Testis (tissue), 3 donors: ENCODE measurements around the gene ARPC5. TPM values are rescaled to one million over a fixed set of nuclear protein-coding genes. Genes with fewer than 3 reads are reported as not detected.

Source experiments
- DNase-seq: peaks from one replicate; pipeline ENCODE4 v3.0.0-alpha.2; 2019
- H3K27ac ChIP-seq, 2 donors: fragments of 200-600 bp; sonication (generic); one replicate each; pipeline ENCODE4 v1.5.1; 2019
- H3K27me3 ChIP-seq: fragments of 200-600 bp; sonication (generic); one replicate; pipeline ENCODE4 v1.5.1; 2019
- H3K36me3 ChIP-seq: fragments of 200-600 bp; sonication (generic); one replicate; pipeline ENCODE4 v1.5.1; 2017; ENCODE audit warnings: low read depth; ENCODE audit errors: missing control alignments
- H3K4me1 ChIP-seq: fragments of 200-600 bp; sonication (generic); one replicate; pipeline ENCODE4 v1.5.1; 2019
- H3K4me3 ChIP-seq, 2 donors: fragments of 200-600 bp; sonication (generic); one replicate each; pipeline ENCODE4 v1.5.1; 2017 to 2019
- H3K9me3 ChIP-seq: fragments of 200-600 bp; sonication (generic); one replicate; pipeline ENCODE4 v1.5.1; 2017
- CTCF ChIP-seq, 3 experiments: fragments of 450-650 bp in 2 of 3; fragments of 200-600 bp in 1 of 3; sonication (generic) in 1 of 3; IDR thresholded peaks; one replicate each; pipeline ENCODE4 v1.5.1; 2016 to 2019; ENCODE audit warnings: antibody characterized with exemption in 3 of 3, mild to moderate bottlenecking in 2 of 3, moderate library complexity in 1 of 3
- POLR2A ChIP-seq: fragments of 450-650 bp; IDR thresholded peaks from one replicate; pipeline ENCODE4 v1.6.1; 2017; ENCODE audit warnings: antibody characterized with exemption, mild to moderate bottlenecking, moderate library complexity
- WGBS, 2 donors: methylation state at CpG; one replicate each; pipeline ENCODE4 v1.1.5; 2018; 5-methylcytosine and 5-hydroxymethylcytosine counted together
- intact Hi-C: fragments of 100-400 bp; cut with DNase I; formaldehyde crosslinking; loops from one replicate; pipeline ENCODE4 v1.15.1; 2023; ENCODE audit warnings: low total_unique reads
- polyA plus RNA-seq: library from polyadenylated mRNA; stranded (reverse); fragments of 350-450 nt; fragmentation: Illumina TruSeq; extraction: RNeasy Lipid Tissue Mini Kit (QIAGEN cat#74804); gene quantifications from one replicate; pipeline ENCODE4 v1.2.3, GENCODE V29; 2014; ENCODE audit warnings: low read depth, low replicate concordance; ENCODE audit not compliant: insufficient read depth
- total RNA-seq, 2 donors: library from RNA; depleted of rRNA; stranded (reverse); fragments of >200 nt; gene quantifications; one replicate each; pipeline ENCODE4 v1.2.3, GENCODE V29; 2016

Gene ARPC5
- total and polyA plus RNA-seq, 3 donors from 2014 or later: 55.8 to 136 (median 66.6) TPM

DNA sequence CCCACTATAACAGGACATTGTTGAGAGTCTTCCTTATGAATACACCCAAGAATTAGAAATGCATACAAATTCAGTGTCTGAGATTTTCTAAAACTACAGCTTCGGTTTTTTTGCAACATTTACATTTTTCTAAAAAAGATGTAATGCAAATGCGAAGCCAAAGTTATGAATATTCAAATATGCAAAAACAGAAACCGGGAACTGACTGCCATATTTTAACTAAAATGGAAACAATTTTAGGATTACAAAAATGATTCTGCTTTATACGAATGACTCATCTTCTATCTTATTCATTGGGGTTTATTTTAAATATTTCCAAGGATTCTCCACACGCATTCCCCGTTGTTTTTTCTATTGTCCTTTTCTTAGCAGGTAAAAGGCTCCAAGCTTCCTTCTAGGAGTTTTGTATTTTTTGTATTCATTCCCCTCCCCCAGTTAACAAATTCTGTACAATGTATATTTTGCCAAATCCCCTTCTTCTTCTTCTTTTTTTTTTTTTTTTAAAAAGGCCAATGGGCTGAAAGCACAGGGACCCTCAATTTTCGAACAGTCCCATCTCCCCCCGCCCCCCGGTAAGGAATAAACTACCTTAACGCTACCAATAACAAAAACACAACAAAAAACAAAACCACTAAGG, 1.0 kb downstream of the ARPC5 start:
- Histone ChIP-seq H3K9me3 (no peaks in the 10 kb centered on the region), H3K4me3 (peak overlapping the region; percentile 74 to 99), H3K27ac (peak overlapping the region; percentile 96 to 97), H3K4me1 (peaks cover 38% of the 10 kb centered on the region), H3K27me3 (no peaks in the 10 kb centered on the region), H3K36me3 (no peaks in the 10 kb centered on the region)
- intact Hi-C loops: no loop called here
- TF ChIP-seq POLR2A: no peak
- TF ChIP-seq CTCF (IDR thresholded peaks at IDR 0.05): no peak
- DNase-seq: no peak
- WGBS, 2 donors: 1 to 2% methylated on average over 10 of the region's 10 CpGs

DNA sequence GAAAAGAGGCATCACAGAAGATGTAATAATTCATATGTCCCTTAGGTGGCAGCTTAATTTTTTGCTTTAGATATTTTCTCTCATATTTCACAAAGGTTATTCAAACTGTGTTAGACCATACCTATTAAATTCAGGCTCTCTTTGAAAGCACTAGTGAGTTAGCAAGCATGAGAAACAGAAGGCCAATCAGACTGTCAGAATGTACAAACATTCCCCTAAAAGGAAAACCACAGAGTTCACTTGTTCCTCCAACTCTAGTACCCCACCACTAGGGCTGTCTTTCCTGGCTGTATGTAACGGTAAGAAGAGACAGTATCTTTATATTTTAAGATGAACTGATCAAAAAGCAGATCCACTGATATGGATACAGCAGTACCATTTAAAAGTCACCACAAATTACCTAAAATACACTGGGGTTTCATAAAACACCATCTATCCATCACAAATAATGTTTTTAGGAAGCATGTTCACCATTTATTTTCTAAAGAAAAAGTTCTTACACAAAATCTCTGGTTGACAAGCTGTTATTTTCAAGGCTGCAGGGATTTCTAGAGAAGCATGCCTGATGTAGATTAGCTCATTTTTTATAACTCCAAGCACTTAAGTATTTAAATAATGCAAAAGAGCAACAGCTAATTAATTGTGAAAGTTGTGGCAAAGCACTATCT, 1.8 kb downstream of the ARPC5 start:
- H3K4me1 ChIP-seq: peaks cover 38% of the 10 kb centered on the region
- TF ChIP-seq CTCF (IDR thresholded peaks at IDR 0.05): peak; percentile 48 to 52 (median 51)
- no peak for TF ChIP-seq POLR2A
- H3K36me3 ChIP-seq: no peaks in the 10 kb centered on the region
- H3K4me3 ChIP-seq: peak overlapping the region; percentile 74 to 99
- intact Hi-C loops: no loop called here
- peak overlapping the region; percentile 40 to 96 for H3K27ac ChIP-seq
- H3K27me3 ChIP-seq: no peaks in the 10 kb centered on the region
- DNase-seq: peak; percentile 33
- WGBS, 2 donors: 0% methylated on average over 1 of the region's 1 CpG
- H3K9me3 ChIP-seq: no peaks in the 10 kb centered on the region

- intact Hi-C loops: no loop called here
- no peaks in the 10 kb centered on the region for H3K36me3 ChIP-seq
- H3K9me3 ChIP-seq: no peaks in the 10 kb centered on the region
- H3K4me3 ChIP-seq: peak overlapping the region in 1 of 2 donors; percentile 99
- WGBS, 2 donors: 23 to 42% methylated on average over 1 of the region's 1 CpG
- peaks cover 38% of the 10 kb centered on the region for H3K4me1 ChIP-seq
- H3K27ac ChIP-seq: peak overlapping the region in 1 of 2 donors; percentile 96
- TF ChIP-seq POLR2A (no peak), CTCF (IDR thresholded peaks at IDR 0.05) (no peak)
- DNase-seq: no peak
- H3K27me3 ChIP-seq: no peaks in the 10 kb centered on the region
Observed at GRCh38 chr1:183632964-183633363, 2.6 kb downstream of the ARPC5 start.

DNA sequence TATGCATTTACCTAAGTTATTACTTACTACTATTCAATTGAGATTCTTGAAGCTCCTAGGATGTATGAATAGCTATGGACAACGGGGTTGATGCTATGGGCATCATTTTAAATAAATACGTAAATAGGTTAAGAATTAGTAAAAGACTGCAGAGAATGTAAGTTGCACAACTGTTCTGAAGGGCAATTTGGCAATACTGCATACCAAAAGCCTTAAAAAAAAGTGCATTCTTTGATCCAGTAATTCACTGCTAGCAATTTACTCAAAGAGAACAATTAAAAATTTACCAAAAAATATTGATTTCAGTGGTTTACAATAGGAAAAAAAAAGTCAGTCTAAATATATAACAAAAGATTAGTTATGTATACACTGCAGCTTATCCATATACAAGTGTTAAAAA, 3.5 kb downstream of the ARPC5 start:
- WGBS, 2 donors: 53 to 71% methylated on average over 2 of the region's 2 CpGs
- Histone ChIP-seq H3K4me3 (no peak overlapping the region), H3K27ac (peak overlapping the region in 1 of 2 donors; percentile 96), H3K4me1 (peaks cover 38% of the 10 kb centered on the region), H3K27me3 (no peaks in the 10 kb centered on the region), H3K9me3 (no peaks in the 10 kb centered on the region), H3K36me3 (no peaks in the 10 kb centered on the region)
- TF ChIP-seq POLR2A (no peak), CTCF (IDR thresholded peaks at IDR 0.05) (no peak)
- DNase-seq: no peak
- intact Hi-C loops: no loop called here
